Mesenchymal stem cell (in vitro differentiated cells and primary cell): ENCODE measurements around the gene INPP5B.

Experiments
- DNase-seq: peaks from one replicate; pipeline ENCODE4 v3.0.0-alpha.2; 2013
- H2AFZ ChIP-seq: one replicate; pipeline ENCODE4 v1.6.1; 2013; ENCODE audit warnings: low read depth, mild to moderate bottlenecking, control low read depth, inconsistent platforms, low read length, moderate library complexity
- H2AK5ac ChIP-seq: 2 replicates; pipeline ENCODE4 v1.6.1; 2013; ENCODE audit warnings: low read length, moderate library complexity, mild to moderate bottlenecking, inconsistent platforms; ENCODE audit not compliant: severe bottlenecking
- H2BK120ac ChIP-seq: one replicate; pipeline ENCODE4 v1.6.1; 2013; ENCODE audit warnings: low read depth, mild to moderate bottlenecking, inconsistent platforms, low read length, moderate library complexity
- H2BK12ac ChIP-seq, 2 experiments: one replicate each; pipeline ENCODE4 v1.6.1; 2013; ENCODE audit warnings: inconsistent platforms in 2 of 2, low read length in 2 of 2, mild to moderate bottlenecking in 2 of 2, moderate library complexity in 2 of 2, control low read depth in 1 of 2
- H2BK15ac ChIP-seq: one replicate; pipeline ENCODE4 v1.6.1; 2013; ENCODE audit warnings: mild to moderate bottlenecking, low read depth, inconsistent platforms; ENCODE audit not compliant: poor library complexity, severe bottlenecking
- H2BK5ac ChIP-seq: 2 replicates; pipeline ENCODE4 v1.6.1; 2013; ENCODE audit warnings: low read depth, mild to moderate bottlenecking, low read length, control low read depth, inconsistent platforms; ENCODE audit not compliant: poor library complexity, severe bottlenecking
- H3K14ac ChIP-seq, 2 experiments: one replicate each; pipeline ENCODE4 v1.6.1; 2013; ENCODE audit warnings: inconsistent platforms in 2 of 2, low read length in 2 of 2, control low read depth in 1 of 2, mild to moderate bottlenecking in 1 of 2, moderate library complexity in 1 of 2
- H3K18ac ChIP-seq, 2 experiments: one replicate each; pipeline ENCODE4 v1.6.1; 2013; ENCODE audit warnings: inconsistent platforms in 2 of 2, low read length in 2 of 2, control low read depth in 1 of 2, low read depth in 1 of 2, mild to moderate bottlenecking in 1 of 2
- H3K23ac ChIP-seq, 2 experiments: one replicate each; pipeline ENCODE4 v1.6.1; 2013; ENCODE audit warnings: inconsistent platforms in 2 of 2, low read length in 2 of 2, mild to moderate bottlenecking in 2 of 2, moderate library complexity in 2 of 2, control low read depth in 1 of 2
- H3K27ac ChIP-seq: 2 replicates; pipeline ENCODE4 v1.5.1; 2013; ENCODE audit warnings: mild to moderate bottlenecking, moderate library complexity, low read length, control low read depth, inconsistent platforms; ENCODE audit not compliant: poor library complexity, severe bottlenecking
- H3K27me3 ChIP-seq, 2 experiments: 2 replicates each; pipeline versions ENCODE4 v1.6.1 to v1.7.0; 2013; ENCODE audit warnings: low read length in 2 of 2, mild to moderate bottlenecking in 2 of 2, moderate library complexity in 2 of 2, control low read depth in 1 of 2, inconsistent platforms in 1 of 2; ENCODE audit not compliant: control insufficient read depth in 1 of 2, insufficient read depth in 1 of 2
- H3K36me3 ChIP-seq, 2 experiments: 2 replicates each; pipeline versions ENCODE4 v1.6.1 to v1.7.0; 2013; ENCODE audit warnings: low read length in 2 of 2, control low read depth in 1 of 2, inconsistent platforms in 1 of 2, low read depth in 1 of 2, mild to moderate bottlenecking in 1 of 2; ENCODE audit not compliant: insufficient read depth in 2 of 2, control insufficient read depth in 1 of 2
- H3K4ac ChIP-seq, 2 experiments: one replicate each; pipeline ENCODE4 v1.6.1; 2013; ENCODE audit warnings: inconsistent platforms in 2 of 2, low read length in 2 of 2, mild to moderate bottlenecking in 2 of 2, moderate library complexity in 2 of 2, control low read depth in 1 of 2, low read depth in 1 of 2
- H3K4me1 ChIP-seq: 2 replicates; pipeline ENCODE4 v1.6.1; 2013; ENCODE audit warnings: low read depth, low read length, control low read depth; ENCODE audit not compliant: control insufficient read depth, insufficient read depth
- H3K4me2 ChIP-seq: 2 replicates; pipeline ENCODE4 v1.6.1; 2013; ENCODE audit warnings: low read length, mild to moderate bottlenecking, inconsistent platforms; ENCODE audit not compliant: poor library complexity, severe bottlenecking
- H3K4me3 ChIP-seq, 2 experiments: 2 replicates each; pipeline versions ENCODE4 v1.5.1 to v1.7.0; 2013; ENCODE audit warnings: low read length in 2 of 2, mild to moderate bottlenecking in 2 of 2, control low read depth in 1 of 2, low read depth in 1 of 2; ENCODE audit not compliant: insufficient read depth in 1 of 2
- H3K79me1 ChIP-seq: replicated peaks from 2 replicates; pipeline ENCODE4 v1.6.1; 2013; ENCODE audit warnings: mild to moderate bottlenecking, control low read depth, low read length, inconsistent platforms; ENCODE audit not compliant: poor library complexity, severe bottlenecking
- H3K9ac ChIP-seq: 2 replicates; pipeline ENCODE4 v1.7.0; 2013; ENCODE audit warnings: mild to moderate bottlenecking, low read length, moderate library complexity
- H3K9me3 ChIP-seq: 2 replicates; pipeline ENCODE4 v1.7.0; 2013; ENCODE audit warnings: mild to moderate bottlenecking, low read length; ENCODE audit not compliant: control insufficient read depth
- H4K8ac ChIP-seq: one replicate; pipeline ENCODE4 v1.6.1; 2013; ENCODE audit warnings: inconsistent platforms, mild to moderate bottlenecking, low read length, moderate library complexity
- H4K91ac ChIP-seq: one replicate; pipeline ENCODE4 v1.6.1; 2013; ENCODE audit warnings: mild to moderate bottlenecking, low read length, inconsistent platforms
- WGBS: methylation state at CpG from one replicate; pipeline ENCODE4 v1.1.7; 2013; ENCODE audit warnings: mixed read lengths; 5-methylcytosine and 5-hydroxymethylcytosine counted together

The INPP5B gene

DNA sequence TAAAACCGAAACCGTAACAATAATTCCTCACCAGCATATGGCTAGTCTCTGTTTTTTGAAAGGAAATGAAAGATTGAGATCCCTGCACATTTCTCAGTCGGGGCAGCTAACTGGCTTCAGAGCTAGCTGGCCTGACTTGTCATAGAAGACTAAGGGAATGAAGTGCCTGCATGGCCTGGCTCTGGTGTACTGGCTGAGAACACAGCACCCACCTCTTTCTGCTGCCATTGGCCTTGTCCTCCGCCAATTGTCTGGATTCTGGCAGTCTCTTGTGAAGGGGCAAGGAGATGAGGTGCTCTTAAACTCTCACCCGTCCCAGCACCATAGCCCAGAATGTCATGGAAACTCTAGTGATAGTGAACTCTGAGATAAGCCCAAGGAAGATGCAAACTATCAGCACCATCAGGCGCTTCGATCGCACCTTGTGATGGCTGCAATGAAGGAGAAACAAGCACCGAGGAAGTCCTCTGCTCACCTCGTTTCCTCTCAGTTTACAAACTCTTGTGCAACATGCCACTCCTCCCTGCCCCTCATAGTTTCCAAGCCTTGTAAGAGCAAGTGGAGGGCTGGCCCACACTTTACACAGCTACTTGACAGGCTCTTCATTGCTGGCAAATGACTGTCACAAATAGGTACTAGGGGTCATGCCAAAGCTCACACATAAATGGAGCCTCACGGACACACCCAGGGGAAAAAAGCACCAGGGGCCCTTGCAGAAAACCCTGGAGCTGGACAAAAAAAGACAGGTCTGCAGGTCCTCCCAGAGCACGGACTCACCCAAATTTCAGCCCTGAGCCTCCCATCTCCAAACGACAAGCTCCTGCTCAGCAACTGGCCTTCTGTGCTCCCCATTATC lies 16.4 kb downstream of the INPP5B start:
- Histone ChIP-seq H2BK15ac (no peak overlapping the region), H3K79me1 (peaks cover 31% of the 10 kb centered on the region), H2AFZ (no peak overlapping the region), H3K27ac (no peak overlapping the region), H3K18ac (no peak overlapping the region), H3K36me3 (peaks cover 24 to 40% of the 10 kb centered on the region in 2 experiments), H2BK5ac (no peak overlapping the region), H3K9me3 (no peaks in the 10 kb centered on the region), H3K4me3 (peak overlapping the region in 1 of 2 experiments; percentile 85), H3K23ac (no peak overlapping the region), H3K9ac (peak overlapping the region; percentile 80), H4K91ac (no peak overlapping the region), H3K4ac (no peak overlapping the region), H2BK120ac (no peak overlapping the region), H4K8ac (no peak overlapping the region), H2BK12ac (no peak overlapping the region), H3K4me2 (peak overlapping the region; percentile 87), H2AK5ac (no peak overlapping the region), H3K14ac (no peak overlapping the region), H3K4me1 (peaks cover 13% of the 10 kb centered on the region), H3K27me3 (no peaks in the 10 kb centered on the region)
- peak; percentile 56 for DNase-seq
- 91% methylated on average over 13 of the region's 13 CpGs for WGBS

DNA sequence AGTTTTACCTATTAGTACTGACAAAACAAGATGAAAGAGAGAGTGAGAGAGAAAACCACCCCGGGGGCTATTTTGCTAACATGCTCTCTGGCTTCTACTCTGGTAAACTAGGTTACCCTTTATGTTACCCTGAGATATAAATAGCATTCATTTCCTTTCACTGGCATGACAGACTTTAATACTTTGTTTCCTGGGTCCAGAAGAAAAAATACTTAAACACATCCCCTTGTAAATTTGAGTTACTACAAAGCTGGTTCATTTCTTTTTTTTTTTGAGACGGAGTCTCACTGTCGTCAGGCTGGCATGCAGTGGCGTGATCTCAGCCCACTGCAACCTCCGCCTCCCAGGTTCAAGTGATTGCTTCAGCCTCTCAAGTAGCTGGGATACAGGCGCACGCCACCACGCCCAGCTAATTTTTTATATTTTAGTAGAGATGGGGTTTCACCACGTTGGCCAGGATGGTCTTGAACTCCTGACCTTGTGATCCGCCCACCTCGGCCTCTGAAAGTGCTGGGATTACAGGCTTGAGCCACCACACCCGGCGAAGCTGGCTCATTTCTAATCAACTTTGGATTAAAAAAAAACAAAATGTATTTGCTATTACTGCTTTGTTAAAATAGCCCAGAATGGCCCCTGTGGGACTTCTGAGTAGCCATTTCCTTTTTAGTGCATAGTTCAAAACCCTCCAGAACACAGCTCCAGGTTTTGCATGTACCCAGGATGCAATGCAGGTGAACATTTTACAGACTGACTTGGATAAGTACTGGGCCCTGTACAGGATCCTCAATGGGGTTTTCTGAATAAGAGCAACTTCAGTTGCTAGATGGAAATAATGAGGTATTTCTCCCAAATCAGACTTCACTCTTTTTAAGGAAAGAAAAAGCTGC lies 20.6 kb downstream of the INPP5B start:
- Histone ChIP-seq H4K8ac (no peak overlapping the region), H2AK5ac (no peak overlapping the region), H3K9ac (peak overlapping the region; percentile 15), H3K4ac (no peak overlapping the region), H2BK120ac (no peak overlapping the region), H3K4me3 (no peak overlapping the region), H3K4me2 (no peak overlapping the region), H3K9me3 (no peaks in the 10 kb centered on the region), H2BK12ac (no peak overlapping the region), H3K36me3 (peaks cover 24 to 40% of the 10 kb centered on the region in 2 experiments), H2BK5ac (no peak overlapping the region), H4K91ac (no peak overlapping the region), H3K14ac (no peak overlapping the region), H3K18ac (no peak overlapping the region), H3K79me1 (peaks cover 42% of the 10 kb centered on the region), H3K23ac (no peak overlapping the region), H3K4me1 (peaks cover 10% of the 10 kb centered on the region), H3K27ac (no peak overlapping the region), H3K27me3 (no peaks in the 10 kb centered on the region), H2AFZ (no peak overlapping the region), H2BK15ac (no peak overlapping the region)
- DNase-seq, result no peak
- WGBS, result 89% methylated on average over 10 of the region's 13 CpGs

DNA sequence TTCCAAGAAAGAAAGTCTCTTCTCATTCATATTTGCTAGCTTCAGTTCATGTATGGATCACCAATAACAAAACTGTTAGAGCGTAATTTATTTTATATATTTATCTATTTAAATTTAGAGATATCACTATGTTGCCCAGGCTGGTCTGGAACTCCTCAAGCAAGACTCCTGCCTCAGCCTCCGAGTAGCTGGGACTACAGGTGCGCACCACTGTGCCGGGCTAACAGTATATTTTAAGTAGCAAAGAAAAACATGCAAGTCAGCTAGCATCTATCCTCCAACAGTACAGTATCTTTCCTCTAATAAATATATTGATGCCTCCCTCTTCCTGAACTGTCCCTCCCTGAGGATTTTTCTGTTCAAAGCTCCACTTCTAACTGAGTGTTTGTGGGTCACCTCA lies 21.5 kb downstream of the INPP5B start:
- Histone ChIP-seq H3K23ac (no peak overlapping the region), H3K27me3 (no peaks in the 10 kb centered on the region), H3K4ac (no peak overlapping the region), H3K4me2 (no peak overlapping the region), H2AK5ac (no peak overlapping the region), H3K4me3 (no peak overlapping the region), H2AFZ (no peak overlapping the region), H3K9ac (peak overlapping the region; percentile 9), H3K27ac (no peak overlapping the region), H3K9me3 (no peaks in the 10 kb centered on the region), H2BK12ac (no peak overlapping the region), H3K14ac (no peak overlapping the region), H3K79me1 (peaks cover 38% of the 10 kb centered on the region), H4K91ac (no peak overlapping the region), H4K8ac (no peak overlapping the region), H2BK120ac (no peak overlapping the region), H3K36me3 (peaks cover 17 to 43% of the 10 kb centered on the region in 2 experiments), H3K18ac (no peak overlapping the region), H2BK5ac (no peak overlapping the region), H2BK15ac (no peak overlapping the region), H3K4me1 (peaks cover 3% of the 10 kb centered on the region)
- no peak for DNase-seq
- over 99% methylated on average over 3 of the region's 4 CpGs for WGBS

DNA sequence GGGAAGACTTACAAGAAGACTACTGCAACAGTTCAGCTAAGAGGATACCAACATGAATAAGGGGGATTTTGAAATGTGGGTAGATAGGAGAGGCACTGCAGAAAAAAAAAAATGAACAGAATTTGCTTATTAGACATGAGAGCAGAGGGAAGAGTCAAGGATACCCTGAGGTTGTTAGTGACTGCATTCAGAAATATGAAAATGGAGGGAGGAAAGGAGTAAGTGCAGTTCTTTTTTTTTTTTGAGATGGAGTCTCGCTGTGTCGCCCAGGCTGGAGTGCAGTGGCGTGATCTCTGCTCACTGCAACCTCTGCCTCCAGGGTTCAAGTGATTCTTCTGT lies 23.3 kb downstream of the INPP5B start:
- no peak overlapping the region for H3K18ac ChIP-seq
- WGBS, result no CpG with 5 or more reads among the region's 3 CpGs
- H3K9me3 ChIP-seq, result no peaks in the 10 kb centered on the region
- H2AK5ac ChIP-seq, result no peak overlapping the region
- H3K4me2 ChIP-seq, result no peak overlapping the region
- H3K4ac ChIP-seq, result no peak overlapping the region
- H3K79me1 ChIP-seq, result peaks cover 35% of the 10 kb centered on the region
- H3K14ac ChIP-seq, result no peak overlapping the region
- no peak overlapping the region for H2BK12ac ChIP-seq
- peaks cover 4% of the 10 kb centered on the region for H3K4me1 ChIP-seq
- H3K23ac ChIP-seq, result no peak overlapping the region
- no peak overlapping the region for H2BK5ac ChIP-seq
- H4K91ac ChIP-seq, result no peak overlapping the region
- H3K27me3 ChIP-seq, result no peaks in the 10 kb centered on the region
- no peak overlapping the region for H3K27ac ChIP-seq
- DNase-seq, result no peak
- H4K8ac ChIP-seq, result no peak overlapping the region
- H3K4me3 ChIP-seq, result no peak overlapping the region
- H2BK15ac ChIP-seq, result no peak overlapping the region
- H3K36me3 ChIP-seq, result peaks cover 16 to 42% of the 10 kb centered on the region in 2 experiments
- no peak overlapping the region for H3K9ac ChIP-seq
- no peak overlapping the region for H2BK120ac ChIP-seq
- H2AFZ ChIP-seq, result no peak overlapping the region
